Prostate gland (tissue), 2 donors: ENCODE data around the gene AFF2. TPM values are rescaled to one million over a fixed set of nuclear protein-coding genes. Genes with fewer than 3 reads are reported as not detected.

Source experiments
- DNase-seq: peaks from one replicate; pipeline ENCODE4 v3.0.0-alpha.2; 2019; ENCODE audit warnings: low spot score
- H3K27ac ChIP-seq, 2 donors: fragments of 200-600 bp; sonication (generic); 2 replicates each; pipeline ENCODE4 v1.5.1; 2017 to 2019
- H3K27me3 ChIP-seq: fragments of 200-600 bp; sonication (generic); replicated peaks from 2 replicates; pipeline ENCODE4 v1.5.1; 2019; ENCODE audit not compliant: insufficient read depth
- H3K36me3 ChIP-seq, 2 donors: fragments of 200-600 bp; sonication (generic); 1 replicate in 1 of 2; 2 replicates in 1 of 2; pipeline versions ENCODE4 v1.5.1 to v1.8.1; 2017 to 2019
- H3K4me1 ChIP-seq: fragments of 200-600 bp; sonication (generic); replicated peaks from 2 replicates; pipeline ENCODE4 v1.5.1; 2019
- H3K4me3 ChIP-seq, 2 donors: fragments of 200-600 bp; sonication (generic); 2 replicates each; pipeline ENCODE4 v1.5.1; 2017 to 2019
- H3K9me3 ChIP-seq: fragments of 200-600 bp; sonication (generic); 2 replicates; pipeline ENCODE4 v1.5.1; 2017
- CTCF ChIP-seq, 4 experiments: fragments of 200-600 bp in 2 of 4; fragments of 450-650 bp in 2 of 4; sonication (generic) in 2 of 4; IDR thresholded peaks; 1 replicate in 3 of 4; 2 replicates in 1 of 4; pipeline ENCODE4 v1.5.1; 2016 to 2019; ENCODE audit warnings: antibody characterized with exemption in 4 of 4, mild to moderate bottlenecking in 2 of 4, moderate library complexity in 2 of 4
- POLR2A ChIP-seq: fragments of 450-650 bp; IDR thresholded peaks from one replicate; pipeline ENCODE4 v1.6.1; 2016; ENCODE audit warnings: antibody characterized with exemption, mild to moderate bottlenecking
- POLR2AphosphoS5 ChIP-seq: sonication (generic); formaldehyde crosslinking; IDR thresholded peaks from one replicate; pipeline ENCODE4 v1.6.1; 2017; ENCODE audit warnings: antibody characterized with exemption
- WGBS: methylation state at CpG from one replicate; pipeline ENCODE4 v1.1.5; 2018; 5-methylcytosine and 5-hydroxymethylcytosine counted together
- intact Hi-C: fragments of 100-400 bp; cut with DNase I; formaldehyde crosslinking; loops from one replicate; pipeline ENCODE4 v1.14.2; 2022
- total RNA-seq, 2 donors: library from RNA; depleted of rRNA; stranded (reverse); fragments of >200 nt; gene quantifications; one replicate each; pipeline ENCODE4 v1.1.0, GENCODE V29; 2016

AFF2 gene
- total RNA-seq, 2 donors from 2014 or later: 0.27 to 22.2 TPM

GRCh38 chrX:148823986-148824385 is 323.6 kb downstream of the AFF2 start:
- 62% methylated on average over 2 of the region's 2 CpGs for WGBS
- Histone ChIP-seq H3K36me3 (no peaks in the 10 kb centered on the region), H3K9me3 (no peaks in the 10 kb centered on the region), H3K4me3 (no peak overlapping the region), H3K4me1 (no peaks in the 10 kb centered on the region), H3K27me3 (no peaks in the 10 kb centered on the region), H3K27ac (no peak overlapping the region)
- TF ChIP-seq POLR2AphosphoS5 (no peak), CTCF (IDR thresholded peaks at IDR 0.05) (no peak), POLR2A (no peak)
- no peak for DNase-seq
- intact Hi-C loops: no loop called here

- TF ChIP-seq POLR2AphosphoS5: no peak
- TF ChIP-seq CTCF (IDR thresholded peaks at IDR 0.05): no peak
- no peak for TF ChIP-seq POLR2A
- intact Hi-C loops: no loop called here
- Histone ChIP-seq H3K4me1 (no peaks in the 10 kb centered on the region), H3K27me3 (no peaks in the 10 kb centered on the region), H3K27ac (no peak overlapping the region), H3K4me3 (no peak overlapping the region), H3K9me3 (no peaks in the 10 kb centered on the region), H3K36me3 (no peaks in the 10 kb centered on the region)
- DNase-seq: no peak
- 40% methylated on average over 2 of the region's 2 CpGs for WGBS
Observed at GRCh38 chrX:148825696-148826095, 325.3 kb downstream of the AFF2 start.

GRCh38 chrX:148836741-148837140 is 336.3 kb downstream of the AFF2 start:
- Histone ChIP-seq H3K36me3 (no peaks in the 10 kb centered on the region), H3K27ac (no peak overlapping the region), H3K9me3 (no peaks in the 10 kb centered on the region), H3K27me3 (no peaks in the 10 kb centered on the region), H3K4me1 (no peaks in the 10 kb centered on the region), H3K4me3 (no peak overlapping the region)
- DNase-seq: no peak
- intact Hi-C loops: no loop called here
- no peak for TF ChIP-seq POLR2AphosphoS5
- no peak for TF ChIP-seq POLR2A
- TF ChIP-seq CTCF (IDR thresholded peaks at IDR 0.05): no peak
- WGBS: 47% methylated on average over 4 of the region's 4 CpGs

- WGBS: 77% methylated on average over 1 of the region's 1 CpG
- Histone ChIP-seq H3K9me3 (no peaks in the 10 kb centered on the region), H3K4me1 (no peaks in the 10 kb centered on the region), H3K27me3 (no peaks in the 10 kb centered on the region), H3K4me3 (no peak overlapping the region), H3K27ac (no peak overlapping the region), H3K36me3 (no peaks in the 10 kb centered on the region)
- intact Hi-C loops: no loop called here
- TF ChIP-seq POLR2AphosphoS5: no peak
- no peak for TF ChIP-seq POLR2A
- no peak for TF ChIP-seq CTCF (IDR thresholded peaks at IDR 0.05)
- no peak for DNase-seq
Observed at GRCh38 chrX:148850631-148851030, 350.2 kb downstream of the AFF2 start.

DNA sequence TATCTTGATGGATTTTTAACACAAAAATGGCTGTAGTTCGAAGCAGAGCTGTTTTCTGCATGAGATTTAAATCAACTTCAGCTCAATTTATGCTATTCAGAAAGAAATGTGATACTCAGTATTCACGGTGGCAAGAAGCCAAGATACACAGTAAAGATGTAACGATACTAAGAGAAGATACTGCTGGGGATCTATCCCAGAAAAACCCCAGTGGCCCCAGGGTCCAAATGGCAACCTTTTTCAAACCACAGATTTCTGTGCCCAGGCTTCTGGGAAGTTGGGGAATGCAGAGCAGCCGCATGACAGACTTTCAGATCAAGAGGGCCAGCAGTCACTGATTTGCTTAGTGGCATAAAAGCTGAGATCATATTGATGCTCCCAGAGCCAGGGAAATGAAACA is 353.9 kb downstream of the AFF2 start:
- Histone ChIP-seq H3K36me3 (no peaks in the 10 kb centered on the region), H3K4me1 (no peaks in the 10 kb centered on the region), H3K27me3 (no peaks in the 10 kb centered on the region), H3K27ac (no peak overlapping the region), H3K9me3 (no peaks in the 10 kb centered on the region), H3K4me3 (no peak overlapping the region)
- no peak for DNase-seq
- TF ChIP-seq POLR2A (no peak), POLR2AphosphoS5 (no peak), CTCF (IDR thresholded peaks at IDR 0.05) (no peak)
- 13% methylated on average over 4 of the region's 4 CpGs for WGBS
- intact Hi-C loops: no loop called here
